ENCODE measurements around the gene TMA7. TPM values are rescaled to one million over a fixed set of nuclear protein-coding genes. Genes with fewer than 3 reads are reported as not detected.

TMA7 gene
- total and polyA plus RNA-seq, 4 donors: 75.2 to 241 (median 113) TPM

- no peaks in the 10 kb centered on the region for H3K27me3 ChIP-seq (ENCODE audit: control insufficient read depth in 4 of 4, insufficient read depth in 4 of 4, low read length in 3 of 4)
- H3K4me3 ChIP-seq (ENCODE audit: low read depth in 1 of 3, low read length in 3 of 3): no peak overlapping the region
- no peak for DNase-seq (ENCODE audit: low spot score)
- peak in 1 of 2 donors; percentile 28 for TF ChIP-seq JUND (IDR thresholded peaks at IDR 0.05)
- peak; percentile 93 to 97 for TF ChIP-seq HNF4A (conservative IDR thresholded peaks at IDR 0.05)
- TF ChIP-seq FOXA1 (IDR thresholded peaks at IDR 0.05): no peak
- TF ChIP-seq GABPA (IDR thresholded peaks at IDR 0.05 in 1 of 2, conservative IDR thresholded peaks at IDR 0.05 in 1 of 2): no peak
- no peak for TF ChIP-seq ZBTB33 (IDR thresholded peaks at IDR 0.05)
- TF ChIP-seq MAX (IDR thresholded peaks at IDR 0.05): peak; percentile 31
- TF ChIP-seq REST (IDR thresholded peaks at IDR 0.05): peak; percentile 40
- TF ChIP-seq HNF4G (IDR thresholded peaks at IDR 0.05): peak; percentile 88
- peak; percentile 43 to 78 for TF ChIP-seq RXRA (IDR thresholded peaks at IDR 0.05)
- TF ChIP-seq TAF1 (conservative IDR thresholded peaks at IDR 0.05): no peak
- TF ChIP-seq, protein P1, sequence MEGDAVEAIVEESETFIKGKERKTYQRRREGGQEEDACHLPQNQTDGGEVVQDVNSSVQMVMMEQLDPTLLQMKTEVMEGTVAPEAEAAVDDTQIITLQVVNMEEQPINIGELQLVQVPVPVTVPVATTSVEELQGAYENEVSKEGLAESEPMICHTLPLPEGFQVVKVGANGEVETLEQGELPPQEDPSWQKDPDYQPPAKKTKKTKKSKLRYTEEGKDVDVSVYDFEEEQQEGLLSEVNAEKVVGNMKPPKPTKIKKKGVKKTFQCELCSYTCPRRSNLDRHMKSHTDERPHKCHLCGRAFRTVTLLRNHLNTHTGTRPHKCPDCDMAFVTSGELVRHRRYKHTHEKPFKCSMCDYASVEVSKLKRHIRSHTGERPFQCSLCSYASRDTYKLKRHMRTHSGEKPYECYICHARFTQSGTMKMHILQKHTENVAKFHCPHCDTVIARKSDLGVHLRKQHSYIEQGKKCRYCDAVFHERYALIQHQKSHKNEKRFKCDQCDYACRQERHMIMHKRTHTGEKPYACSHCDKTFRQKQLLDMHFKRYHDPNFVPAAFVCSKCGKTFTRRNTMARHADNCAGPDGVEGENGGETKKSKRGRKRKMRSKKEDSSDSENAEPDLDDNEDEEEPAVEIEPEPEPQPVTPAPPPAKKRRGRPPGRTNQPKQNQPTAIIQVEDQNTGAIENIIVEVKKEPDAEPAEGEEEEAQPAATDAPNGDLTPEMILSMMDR (IDR thresholded peaks at IDR 0.05; ENCODE audit: low read depth, low read length, missing input control): no peak
- TF ChIP-seq FOXA2 (IDR thresholded peaks at IDR 0.05): no peak
- peak in 1 of 2 donors; percentile 24 for TF ChIP-seq EGR1 (IDR thresholded peaks at IDR 0.05; ENCODE audit: low read depth in 2 of 2)
- TF ChIP-seq ATF3 (IDR thresholded peaks at IDR 0.05): no peak
- TF ChIP-seq YY1 (IDR thresholded peaks at IDR 0.05): no peak
- TF ChIP-seq NR2F2 (IDR thresholded peaks at IDR 0.05): no peak
- TF ChIP-seq RAD21 (IDR thresholded peaks at IDR 0.05): peak in 1 of 2 donors; percentile 42
- TF ChIP-seq SP1 (IDR thresholded peaks at IDR 0.05): peak; percentile 74
- peaks cover 24 to 70% (median 55%) of the 10 kb centered on the region in 4 donors for H3K4me1 ChIP-seq (ENCODE audit: control insufficient read depth in 4 of 4, insufficient read depth in 4 of 4, low read length in 3 of 4)
- peak overlapping the region; percentile 92 to 95 for H3K27ac ChIP-seq (ENCODE audit: low read depth in 1 of 2, low read length in 2 of 2)
- WGBS: 44% methylated on average over 8 of the region's 8 CpGs
- H3K36me3 ChIP-seq (ENCODE audit: control insufficient read depth in 4 of 4, insufficient read depth in 3 of 4, low read depth in 1 of 4, low read length in 3 of 4): peaks cover 0 to 5% (median 0%) of the 10 kb centered on the region in 4 donors
- no peak overlapping the region for H3K9ac ChIP-seq (ENCODE audit: low read depth in 1 of 2, low read length in 2 of 2)
- no peaks in the 10 kb centered on the region for H3K9me3 ChIP-seq (ENCODE audit: control insufficient read depth in 4 of 4, low read length in 3 of 4)
Observed at GRCh38 chr3:48468329-48468731, 28.3 kb downstream of the TMA7 start.

All from liver (tissue), 9 donors.